HL-60 (cell line): Measurements from ENCODE around the gene CDNF.

ENCODE experiments used
- CTCF ChIP-seq: IDR thresholded peaks from one replicate; pipeline ENCODE4 v1.5.1; 2011; ENCODE audit warnings: low read length, control low read depth, inconsistent platforms; ENCODE audit not compliant: insufficient read depth
- GABPA ChIP-seq: IDR thresholded peaks from 2 replicates; pipeline ENCODE4 v1.6.1; 2012; ENCODE audit warnings: low read depth
- POLR2AphosphoS5 ChIP-seq: IDR thresholded peaks from 2 replicates; pipeline ENCODE4 v1.6.1; 2012; ENCODE audit warnings: low read depth
- SPI1 ChIP-seq: IDR thresholded peaks from 2 replicates; pipeline ENCODE4 v1.6.1; 2012; ENCODE audit warnings: low read depth, mild to moderate bottlenecking, borderline replicate concordance
- TF ChIP-seq, protein P1 (sequence below): IDR thresholded peaks from 2 replicates; pipeline ENCODE4 v1.6.1; 2012; ENCODE audit warnings: low read depth; ENCODE audit not compliant: insufficient replicate concordance

DNA sequence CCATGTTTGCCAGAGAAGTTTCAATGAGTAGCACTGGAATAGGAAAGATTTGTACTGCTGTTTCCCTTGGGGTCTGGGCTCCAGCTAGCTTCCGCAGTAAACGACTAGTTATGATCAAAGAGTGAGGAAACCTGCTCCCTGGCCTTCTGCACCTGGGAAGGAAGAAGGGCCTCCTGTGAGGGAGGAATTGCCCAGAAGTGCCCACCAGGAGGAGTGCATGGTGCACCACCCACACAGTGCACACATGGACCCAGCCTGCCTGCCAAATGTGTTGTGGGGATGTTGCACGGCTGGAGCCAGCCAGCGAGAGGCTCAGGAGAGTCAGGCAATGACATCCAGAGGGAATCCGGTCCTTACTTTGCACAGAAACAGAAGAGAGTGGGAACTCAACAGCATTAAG is 36.1 kb downstream of the CDNF start:
- no peak for TF ChIP-seq CTCF
- no peak for TF ChIP-seq POLR2AphosphoS5
- TF ChIP-seq, protein P1, sequence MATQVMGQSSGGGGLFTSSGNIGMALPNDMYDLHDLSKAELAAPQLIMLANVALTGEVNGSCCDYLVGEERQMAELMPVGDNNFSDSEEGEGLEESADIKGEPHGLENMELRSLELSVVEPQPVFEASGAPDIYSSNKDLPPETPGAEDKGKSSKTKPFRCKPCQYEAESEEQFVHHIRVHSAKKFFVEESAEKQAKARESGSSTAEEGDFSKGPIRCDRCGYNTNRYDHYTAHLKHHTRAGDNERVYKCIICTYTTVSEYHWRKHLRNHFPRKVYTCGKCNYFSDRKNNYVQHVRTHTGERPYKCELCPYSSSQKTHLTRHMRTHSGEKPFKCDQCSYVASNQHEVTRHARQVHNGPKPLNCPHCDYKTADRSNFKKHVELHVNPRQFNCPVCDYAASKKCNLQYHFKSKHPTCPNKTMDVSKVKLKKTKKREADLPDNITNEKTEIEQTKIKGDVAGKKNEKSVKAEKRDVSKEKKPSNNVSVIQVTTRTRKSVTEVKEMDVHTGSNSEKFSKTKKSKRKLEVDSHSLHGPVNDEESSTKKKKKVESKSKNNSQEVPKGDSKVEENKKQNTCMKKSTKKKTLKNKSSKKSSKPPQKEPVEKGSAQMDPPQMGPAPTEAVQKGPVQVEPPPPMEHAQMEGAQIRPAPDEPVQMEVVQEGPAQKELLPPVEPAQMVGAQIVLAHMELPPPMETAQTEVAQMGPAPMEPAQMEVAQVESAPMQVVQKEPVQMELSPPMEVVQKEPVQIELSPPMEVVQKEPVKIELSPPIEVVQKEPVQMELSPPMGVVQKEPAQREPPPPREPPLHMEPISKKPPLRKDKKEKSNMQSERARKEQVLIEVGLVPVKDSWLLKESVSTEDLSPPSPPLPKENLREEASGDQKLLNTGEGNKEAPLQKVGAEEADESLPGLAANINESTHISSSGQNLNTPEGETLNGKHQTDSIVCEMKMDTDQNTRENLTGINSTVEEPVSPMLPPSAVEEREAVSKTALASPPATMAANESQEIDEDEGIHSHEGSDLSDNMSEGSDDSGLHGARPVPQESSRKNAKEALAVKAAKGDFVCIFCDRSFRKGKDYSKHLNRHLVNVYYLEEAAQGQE, result no peak
- TF ChIP-seq SPI1, result no peak
- TF ChIP-seq GABPA, result no peak
